HuH-7.5 (cell line): ENCODE measurements around the gene OPA1.
"Not testable (repeated sequence)": the region's sequence is repeated elsewhere in the genome, so short reads cannot be mapped to it uniquely, and the experiment has no call there.

Source experiments
- DNase-seq: peaks from one replicate; pipeline ENCODE4 v3.0.0; 2011; ENCODE audit warnings: low spot score

OPA1 gene

GRCh38 chr3:193589616-193590015 is 3.4 kb upstream of the OPA1 start:
- DNase-seq: no peak

- DNase-seq: no peak
Observed at GRCh38 chr3:193590088-193590856, 2.7 kb upstream of the OPA1 start.

- no peak for DNase-seq
Observed at GRCh38 chr3:193593668-193594030, 641 bp downstream of the OPA1 start.

- no peak for DNase-seq
Observed at GRCh38 chr3:193594946-193595689, 2.1 kb downstream of the OPA1 start.

GRCh38 chr3:193595939-193596487 is 3.0 kb downstream of the OPA1 start:
- DNase-seq: no peak

GRCh38 chr3:193598202-193598601 is 5.2 kb downstream of the OPA1 start:
- DNase-seq: no peak

- DNase-seq: no peak
Observed at GRCh38 chr3:193599393-193599792, 6.4 kb downstream of the OPA1 start.

GRCh38 chr3:193605876-193606275 is 12.9 kb downstream of the OPA1 start:
- DNase-seq: peak; percentile 18

- DNase-seq: not testable (repeated sequence)
Observed at GRCh38 chr3:193606892-193607291, 13.9 kb downstream of the OPA1 start.

GRCh38 chr3:193610516-193610915 is 17.5 kb downstream of the OPA1 start:
- DNase-seq: not testable (repeated sequence)

- no peak for DNase-seq
Observed at GRCh38 chr3:193614430-193614829, 21.4 kb downstream of the OPA1 start.

GRCh38 chr3:193617628-193618027 is 24.6 kb downstream of the OPA1 start:
- DNase-seq: no peak

GRCh38 chr3:193620057-193620456 is 27.0 kb downstream of the OPA1 start:
- DNase-seq: no peak

GRCh38 chr3:193620650-193621049 is 27.6 kb downstream of the OPA1 start:
- DNase-seq: no peak

GRCh38 chr3:193621127-193621526 is 28.1 kb downstream of the OPA1 start:
- no peak for DNase-seq

- no peak for DNase-seq
Observed at GRCh38 chr3:193630005-193630404, 37.0 kb downstream of the OPA1 start.

- DNase-seq: no peak
Observed at GRCh38 chr3:193637831-193638230, 44.8 kb downstream of the OPA1 start.

- DNase-seq: no peak
Observed at GRCh38 chr3:193638833-193639232, 45.8 kb downstream of the OPA1 start.

- DNase-seq: no peak
Observed at GRCh38 chr3:193640165-193640715, 47.2 kb downstream of the OPA1 start.

- no peak for DNase-seq
Observed at GRCh38 chr3:193640728-193641439, 47.9 kb downstream of the OPA1 start.

- DNase-seq: no peak
Observed at GRCh38 chr3:193641440-193641775, 48.4 kb downstream of the OPA1 start.

GRCh38 chr3:193645806-193646205 is 52.8 kb downstream of the OPA1 start:
- no peak for DNase-seq
